GM23248 (cell line): ENCODE measurements around the gene HK1.

Experiments used
- EZH2 ChIP-seq: fragments of 200-600 bp; sonication (generic); IDR thresholded peaks from 2 replicates; pipeline ENCODE4 v1.6.1; 2018; ENCODE audit warnings: antibody characterized with exemption, mild to moderate bottlenecking; ENCODE audit not compliant: insufficient read depth, poor library complexity, severe bottlenecking
- EZH2phosphoT487 ChIP-seq: fragments of 200-600 bp; sonication (generic); IDR thresholded peaks from 2 replicates; pipeline ENCODE4 v1.6.1; 2018; ENCODE audit warnings: antibody characterized with exemption, moderate library complexity, mild to moderate bottlenecking, low read depth; ENCODE audit not compliant: insufficient read depth

GRCh38 chr10:69410487-69410886, 132.2 kb downstream of the HK1 start:
- no peak for TF ChIP-seq EZH2phosphoT487
- TF ChIP-seq EZH2, result no peak
